Stimulated activated CD4-positive, alpha-beta T cell treated with anti-CD3 and anti-CD28 coated beads, Interleukin-2, amount 100 ng/mL, for 24 hours (primary cell): ENCODE data around the gene PCDHB3.
A peak's percentile ranks its signal among the peaks of the same experiment; 100 is the strongest.
"Not testable (repeated sequence)": the region's sequence is repeated elsewhere in the genome, so short reads cannot be mapped to it uniquely, and the experiment has no call there.

Source experiments
- DNase-seq, 2 donors: peaks; one replicate each; pipeline ENCODE4 v3.0.0-alpha.2; 2020

PCDHB3 gene

GRCh38 chr5:141100243-141100805 is at the start of gene PCDHB3:
TSS of gene PCDHB3 (plus strand) at chr5:141100473. CDS start at chr5:141100650, 177 bp downstream.
- DNase-seq = peak; percentile 30 to 52

GRCh38 chr5:141050622-141051520 is 49.4 kb upstream of the PCDHB3 start, which contains the start of gene PCDHB1:
TSS of gene PCDHB1 (plus strand) at chr5:141051374. CDS start at chr5:141051471, 97 bp downstream.
- DNase-seq = no peak

DNA sequence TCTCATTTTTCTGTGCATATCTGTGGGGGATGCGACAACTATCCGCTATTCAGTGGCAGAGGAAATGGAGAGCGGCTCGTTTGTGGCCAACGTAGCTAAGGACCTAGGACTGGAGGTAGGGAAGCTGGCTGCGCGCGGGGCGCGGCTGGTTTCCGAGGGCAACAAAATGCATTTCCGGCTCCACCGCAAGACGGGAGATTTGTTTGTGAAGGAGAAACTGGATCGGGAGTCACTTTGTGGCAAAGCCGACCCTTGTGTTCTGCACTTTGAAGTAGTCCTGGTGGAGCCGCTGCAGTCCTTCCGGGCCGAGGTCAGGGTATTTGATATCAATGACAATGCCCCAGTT is 48.8 kb upstream of the PCDHB3 start:
- no peak for DNase-seq

- DNase-seq = no peak
These were observed 22.4 kb upstream of the PCDHB3 start for GRCh38 chr5:141077826-141078225.

- no peak for DNase-seq
These were observed 18.0 kb upstream of the PCDHB3 start for GRCh38 chr5:141082228-141082627.

GRCh38 chr5:141084487-141084989 is 15.7 kb upstream of the PCDHB3 start:
- peak; percentile 23 to 39 for DNase-seq

DNA sequence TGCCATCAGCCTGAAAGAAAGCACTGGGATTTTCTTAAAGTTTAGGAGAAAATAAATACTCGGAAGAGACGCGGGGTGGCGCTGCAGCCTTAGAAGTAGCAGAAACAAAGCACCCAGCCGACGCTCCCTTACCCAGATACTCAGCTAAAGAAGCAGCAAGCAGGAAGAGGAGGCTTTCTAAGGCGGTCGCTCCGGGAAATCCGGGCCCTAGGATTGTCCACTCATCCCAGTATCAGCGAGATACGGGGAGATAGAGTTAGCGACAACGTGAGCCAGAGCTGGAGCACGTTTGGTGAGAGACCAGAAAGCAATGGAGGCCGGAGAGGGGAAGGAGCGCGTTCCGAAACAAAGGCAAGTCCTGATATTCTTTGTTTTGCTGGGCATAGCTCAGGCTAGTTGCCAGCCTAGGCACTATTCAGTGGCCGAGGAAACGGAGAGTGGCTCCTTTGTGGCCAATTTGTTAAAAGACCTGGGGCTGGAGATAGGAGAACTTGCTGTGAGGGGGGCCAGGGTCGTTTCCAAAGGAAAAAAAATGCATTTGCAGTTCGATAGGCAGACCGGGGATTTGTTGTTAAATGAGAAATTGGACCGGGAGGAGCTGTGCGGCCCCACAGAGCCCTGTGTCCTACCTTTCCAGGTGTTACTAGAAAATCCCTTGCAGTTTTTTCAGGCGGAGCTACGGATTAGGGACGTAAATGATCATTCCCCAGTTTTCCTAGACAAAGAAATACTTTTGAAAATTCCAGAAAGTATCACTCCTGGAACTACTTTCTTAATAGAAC is 5.6 kb upstream of the PCDHB3 start, which contains the start of gene PCDHB2:
TSS of gene PCDHB2 (plus strand) at position 135 of the 782 bp plus-strand sequence. CDS start at position 311, 176 bp downstream.
- DNase-seq = no peak

GRCh38 chr5:141095263-141095641 is 5.0 kb upstream of the PCDHB3 start:
- no peak for DNase-seq

DNA sequence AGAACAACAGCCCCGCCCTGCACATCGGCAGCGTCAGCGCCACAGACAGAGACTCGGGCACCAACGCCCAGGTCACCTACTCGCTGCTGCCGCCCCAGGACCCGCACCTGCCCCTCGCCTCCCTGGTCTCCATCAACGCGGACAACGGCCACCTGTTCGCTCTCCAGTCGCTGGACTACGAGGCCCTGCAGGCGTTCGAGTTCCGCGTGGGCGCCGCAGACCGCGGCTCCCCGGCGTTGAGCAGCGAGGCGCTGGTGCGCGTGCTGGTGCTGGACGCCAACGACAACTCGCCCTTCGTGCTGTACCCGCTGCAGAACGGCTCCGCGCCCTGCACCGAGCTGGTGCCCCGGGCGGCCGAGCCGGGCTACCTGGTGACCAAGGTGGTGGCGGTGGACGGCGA is 4.1 kb upstream of the PCDHB3 start:
- not testable (repeated sequence) for DNase-seq

DNA sequence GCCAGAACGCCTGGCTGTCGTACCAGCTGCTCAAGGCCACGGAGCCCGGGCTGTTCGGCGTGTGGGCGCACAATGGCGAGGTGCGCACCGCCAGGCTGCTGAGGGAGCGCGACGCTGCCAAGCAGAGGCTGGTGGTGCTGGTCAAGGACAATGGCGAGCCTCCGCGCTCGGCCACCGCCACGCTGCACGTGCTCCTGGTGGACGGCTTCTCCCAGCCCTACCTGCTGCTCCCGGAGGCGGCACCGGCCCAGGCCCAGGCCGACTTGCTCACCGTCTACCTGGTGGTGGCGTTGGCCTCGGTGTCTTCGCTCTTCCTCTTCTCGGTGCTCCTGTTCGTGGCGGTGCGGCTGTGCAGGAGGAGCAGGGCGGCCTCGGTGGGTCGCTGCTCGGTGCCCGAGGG is 3.7 kb upstream of the PCDHB3 start:
- not testable (repeated sequence) for DNase-seq

- DNase-seq = no peak
These were observed 786 bp downstream of the PCDHB3 start for GRCh38 chr5:141101059-141101458.

DNA sequence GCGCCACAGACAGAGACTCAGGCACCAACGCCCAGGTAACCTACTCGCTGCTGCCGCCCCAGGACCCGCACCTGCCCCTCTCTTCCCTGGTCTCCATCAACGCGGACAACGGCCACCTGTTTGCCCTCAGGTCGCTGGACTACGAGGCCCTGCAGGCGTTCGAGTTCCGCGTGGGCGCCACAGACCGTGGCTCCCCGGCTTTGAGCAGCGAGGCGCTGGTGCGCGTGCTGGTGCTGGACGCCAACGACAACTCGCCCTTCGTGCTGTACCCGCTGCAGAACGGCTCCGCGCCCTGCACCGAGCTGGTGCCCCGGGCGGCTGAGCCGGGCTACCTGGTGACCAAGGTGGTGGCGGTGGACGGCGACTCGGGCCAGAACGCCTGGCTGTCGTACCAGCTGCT is 1.8 kb downstream of the PCDHB3 start:
- DNase-seq = not testable (repeated sequence)

GRCh38 chr5:141102471-141102870 is 2.2 kb downstream of the PCDHB3 start:
- not testable (repeated sequence) for DNase-seq

GRCh38 chr5:141105350-141105749 is 5.1 kb downstream of the PCDHB3 start:
- no peak for DNase-seq

DNA sequence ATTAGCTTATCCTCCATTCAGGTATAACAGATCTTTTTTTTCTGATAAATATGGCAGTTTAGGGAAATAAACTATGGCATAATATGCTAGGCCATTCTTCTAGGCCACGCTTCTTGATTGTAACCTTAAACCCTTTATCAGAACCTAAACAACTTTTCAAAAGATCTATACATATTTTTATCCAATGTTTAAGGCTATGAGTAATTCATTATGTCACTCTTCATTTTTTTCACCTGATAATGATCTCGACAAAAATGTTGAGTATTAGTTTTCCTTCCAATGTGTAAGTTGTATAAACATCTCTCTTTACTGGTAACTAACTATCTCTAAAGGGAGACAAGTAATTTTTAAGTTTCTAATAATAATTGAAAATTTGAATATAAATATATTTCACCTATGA is 19.0 kb downstream of the PCDHB3 start:
- DNase-seq = no peak

GRCh38 chr5:141121563-141121962 is 21.3 kb downstream of the PCDHB3 start, which contains the start of gene PCDHB4:
TSS of gene PCDHB4 (plus strand) at chr5:141121818. CDS start at chr5:141121999, 181 bp downstream.
- peak in 1 of 2 donors; percentile 10 for DNase-seq

GRCh38 chr5:141121985-141122384 is 21.7 kb downstream of the PCDHB3 start:
- no peak for DNase-seq

DNA sequence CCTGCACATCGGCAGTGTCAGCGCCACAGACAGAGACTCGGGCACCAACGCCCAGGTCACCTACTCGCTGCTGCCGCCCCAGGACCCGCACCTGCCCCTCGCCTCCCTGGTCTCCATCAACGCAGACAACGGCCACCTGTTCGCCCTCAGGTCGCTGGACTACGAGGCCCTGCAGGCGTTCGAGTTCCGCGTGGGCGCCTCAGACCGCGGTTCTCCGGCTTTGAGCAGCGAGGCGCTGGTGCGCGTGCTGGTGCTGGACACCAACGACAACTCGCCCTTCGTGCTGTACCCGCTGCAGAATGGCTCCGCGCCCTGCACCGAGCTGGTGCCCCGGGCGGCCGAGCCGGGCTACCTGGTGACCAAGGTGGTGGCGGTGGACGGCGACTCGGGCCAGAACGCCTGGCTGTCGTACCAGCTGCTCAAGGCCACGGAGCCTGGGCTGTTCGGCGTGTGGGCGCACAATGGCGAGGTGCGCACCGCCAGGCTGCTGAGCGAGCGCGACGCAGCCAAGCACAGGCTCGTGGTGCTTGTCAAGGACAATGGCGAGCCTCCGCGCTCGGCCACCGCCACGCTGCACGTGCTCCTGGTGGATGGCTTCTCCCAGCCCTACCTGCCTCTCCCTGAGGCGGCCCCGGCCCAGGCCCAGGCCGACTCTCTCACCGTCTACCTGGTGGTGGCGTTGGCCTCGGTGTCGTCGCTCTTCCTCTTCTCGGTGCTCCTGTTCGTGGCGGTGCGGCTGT is 23.3 kb downstream of the PCDHB3 start:
- DNase-seq = not testable (repeated sequence)

GRCh38 chr5:141127305-141127704 is 27.0 kb downstream of the PCDHB3 start:
- DNase-seq = no peak

GRCh38 chr5:141135030-141135717 is 34.9 kb downstream of the PCDHB3 start, which contains the start of gene PCDHB5:
TSS of gene PCDHB5 (plus strand) at chr5:141135206. CDS start at chr5:141135435, 229 bp downstream.
- no peak for DNase-seq

GRCh38 chr5:141135718-141136266 is 35.5 kb downstream of the PCDHB3 start:
- no peak for DNase-seq
